ENCODE data around the gene FAM241A.
A peak's percentile ranks its signal among the peaks of the same experiment; 100 is the strongest.
"Not testable (repeated sequence)": the region's sequence is repeated elsewhere in the genome, so short reads cannot be mapped to it uniquely, and the experiment has no call there.

Gene FAM241A

DNA sequence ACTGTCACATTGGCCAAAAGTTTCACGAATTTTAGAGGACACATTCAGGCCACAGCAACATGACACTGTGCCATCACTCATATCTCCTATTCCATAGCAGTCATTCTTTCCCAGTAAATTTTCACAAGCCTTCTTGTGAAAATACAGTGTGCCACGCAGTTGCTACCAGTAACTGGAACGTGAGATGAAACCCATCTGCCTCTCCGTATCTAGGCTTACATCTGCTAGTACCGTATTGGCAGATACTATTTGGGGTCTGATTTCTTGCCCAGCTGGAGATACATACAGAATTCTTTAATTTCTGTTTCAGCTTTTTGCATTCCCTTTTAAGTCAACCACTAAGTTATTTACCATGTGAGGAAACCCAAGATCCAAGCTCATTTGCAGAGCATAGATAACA is 8.7 kb upstream of the FAM241A start:
- FAIRE-seq (no peak), DNase-seq (ENCODE audit: low spot score) (no peak)

DNA sequence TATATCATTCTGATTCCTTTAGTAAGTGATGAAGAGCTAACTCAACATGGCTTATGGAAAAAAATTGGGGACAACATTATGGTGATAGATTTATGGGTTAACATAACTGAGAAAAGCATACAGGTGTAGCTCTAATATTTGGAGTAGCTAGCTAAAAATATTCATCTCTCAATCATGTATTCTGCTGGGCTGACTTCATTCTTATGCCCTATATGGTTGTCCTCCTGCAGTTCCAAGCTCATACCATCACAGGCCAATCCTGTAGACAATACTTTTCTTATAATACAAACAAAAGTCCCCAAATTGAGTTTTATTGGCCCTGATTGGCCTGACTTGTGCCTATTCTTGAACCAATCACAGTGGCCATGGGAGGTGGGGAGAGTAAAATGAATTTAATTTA is 6.7 kb upstream of the FAM241A start:
- FAIRE-seq (no peak), DNase-seq (ENCODE audit: low spot score) (no peak)

DNA sequence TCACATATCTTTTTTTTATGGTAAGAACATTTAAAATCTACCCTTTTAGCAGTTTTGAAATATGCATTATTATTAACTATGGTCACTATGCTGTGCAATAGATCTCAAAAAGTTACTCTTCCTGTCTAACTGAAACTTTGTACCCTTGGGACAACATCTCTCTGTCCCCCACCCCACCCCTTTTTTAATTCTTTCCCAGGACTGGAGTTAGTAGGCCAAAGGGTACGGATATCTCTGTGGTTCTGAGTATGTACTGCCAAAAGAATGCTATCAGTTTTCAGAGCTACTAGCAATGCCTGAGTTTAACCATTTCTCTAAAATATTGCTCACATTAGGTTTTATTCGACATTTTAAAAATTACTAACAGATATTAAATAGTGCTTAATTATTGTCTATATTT is 4.7 kb upstream of the FAM241A start:
- no peak for FAIRE-seq
- no peak for DNase-seq (ENCODE audit: low spot score)

DNA sequence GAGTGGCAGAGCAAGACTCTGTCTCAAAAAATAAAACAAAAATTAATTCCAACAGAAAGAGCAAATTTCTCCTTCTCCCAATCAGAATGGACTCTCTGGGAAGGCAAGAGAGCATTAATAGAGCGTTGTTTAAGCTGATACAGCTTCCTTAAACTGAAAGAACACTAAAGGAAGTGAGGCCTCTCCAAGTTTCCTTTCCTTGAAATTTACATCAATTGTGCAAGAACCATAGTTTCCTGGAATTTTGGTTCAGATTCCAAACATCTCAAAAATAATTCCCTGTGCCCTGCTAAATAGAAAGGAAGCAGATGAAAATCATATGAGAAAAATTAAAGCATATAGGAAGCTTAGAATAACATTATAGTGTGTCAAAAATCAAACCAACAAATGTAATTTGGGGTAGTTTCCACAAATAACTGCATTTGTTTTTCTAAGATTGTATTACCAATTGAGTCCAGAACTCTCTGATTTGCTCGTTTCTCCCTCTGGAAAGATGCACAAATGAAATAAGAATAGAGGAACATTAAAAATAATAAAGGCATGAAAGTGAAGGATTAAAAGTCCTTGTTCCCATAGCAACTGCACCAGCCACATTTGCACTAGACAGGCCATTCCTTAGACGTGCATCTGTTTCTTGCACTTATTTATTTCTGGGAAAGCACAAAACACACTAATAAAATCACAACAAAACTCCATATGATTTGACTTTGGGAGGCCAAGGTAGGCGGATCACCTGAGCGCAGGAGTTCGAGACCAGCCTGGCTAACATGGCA is 3.7 kb upstream of the FAM241A start:
- DNase-seq (ENCODE audit: low spot score) (no peak), FAIRE-seq (no peak)

DNA sequence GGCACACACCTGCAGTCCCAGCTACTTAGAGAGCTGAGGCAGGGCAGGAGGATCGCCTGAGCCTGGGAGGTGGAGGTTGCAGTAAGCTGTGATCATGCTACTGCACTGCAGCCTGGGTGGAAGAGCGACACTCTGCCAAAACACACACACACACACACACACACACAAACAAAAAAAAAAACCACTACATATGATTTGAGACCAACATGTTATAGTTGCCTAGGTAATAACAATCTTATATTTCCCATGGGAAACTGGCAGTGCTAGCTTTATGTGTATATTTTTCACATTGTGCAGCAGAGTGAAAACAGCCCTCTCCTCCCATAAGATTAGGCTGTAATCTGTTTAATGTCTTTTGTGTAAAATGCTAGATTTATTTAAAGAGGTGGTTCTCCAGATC is 3.1 kb upstream of the FAM241A start:
- FAIRE-seq = no peak
- no peak for DNase-seq (ENCODE audit: low spot score)

DNA sequence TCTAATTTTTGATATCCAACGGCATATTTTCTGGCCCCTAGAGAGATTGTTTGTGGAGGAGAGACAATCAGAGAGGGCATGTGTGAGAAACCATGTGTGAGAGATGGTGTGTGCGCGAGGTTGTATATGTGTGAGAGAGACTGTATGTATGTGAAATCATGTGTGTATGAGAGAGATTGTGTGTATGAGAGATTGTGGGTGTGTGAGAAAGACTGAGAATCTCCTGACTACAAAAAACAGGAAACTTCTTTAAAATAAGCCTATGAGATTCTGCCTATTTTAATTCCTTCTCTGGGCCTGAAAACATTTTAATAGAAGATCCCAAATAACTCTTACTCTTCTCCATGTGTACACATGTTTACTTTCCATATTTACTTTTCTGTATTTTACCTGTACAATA is 1.5 kb upstream of the FAM241A start:
- FAIRE-seq (no peak), DNase-seq (ENCODE audit: low spot score) (no peak)

DNA sequence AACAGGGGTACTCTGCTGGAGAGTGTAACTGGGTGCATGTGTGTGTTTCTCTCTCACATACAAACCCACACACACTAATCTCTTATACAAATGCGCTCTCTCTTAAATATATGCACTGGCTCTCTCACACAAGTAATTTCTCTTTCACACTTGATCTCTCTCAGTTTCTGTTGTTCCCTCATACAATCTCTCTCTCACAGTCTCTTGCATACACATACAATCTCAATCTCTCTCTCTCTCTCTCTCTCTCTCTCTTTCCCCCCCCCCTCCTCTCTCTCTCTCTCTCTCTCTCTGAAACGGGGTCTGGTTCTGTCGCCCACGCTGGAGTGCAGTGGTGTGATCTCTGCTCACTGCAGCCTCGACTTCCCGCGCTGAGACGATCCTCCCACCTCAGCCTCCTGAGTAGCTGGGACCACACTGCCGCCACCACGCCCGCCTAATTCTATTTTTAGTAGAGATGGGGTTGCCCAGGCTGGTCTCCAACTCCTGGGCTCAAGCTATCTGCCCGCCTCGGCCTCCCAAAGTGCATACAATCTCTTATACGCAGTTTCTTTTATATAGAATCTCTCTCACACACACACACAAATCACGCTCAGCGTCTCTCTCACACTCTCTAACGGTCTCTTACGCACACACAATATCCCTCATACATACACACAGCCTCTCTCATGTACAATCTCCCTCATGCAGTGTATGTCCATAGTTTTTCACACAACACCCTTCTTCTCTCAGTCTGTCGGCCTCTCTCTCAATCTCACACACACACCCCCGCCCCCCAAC is 518 bp upstream of the FAM241A start:
- FAIRE-seq (no peak), DNase-seq (ENCODE audit: low spot score) (no peak)

DNA sequence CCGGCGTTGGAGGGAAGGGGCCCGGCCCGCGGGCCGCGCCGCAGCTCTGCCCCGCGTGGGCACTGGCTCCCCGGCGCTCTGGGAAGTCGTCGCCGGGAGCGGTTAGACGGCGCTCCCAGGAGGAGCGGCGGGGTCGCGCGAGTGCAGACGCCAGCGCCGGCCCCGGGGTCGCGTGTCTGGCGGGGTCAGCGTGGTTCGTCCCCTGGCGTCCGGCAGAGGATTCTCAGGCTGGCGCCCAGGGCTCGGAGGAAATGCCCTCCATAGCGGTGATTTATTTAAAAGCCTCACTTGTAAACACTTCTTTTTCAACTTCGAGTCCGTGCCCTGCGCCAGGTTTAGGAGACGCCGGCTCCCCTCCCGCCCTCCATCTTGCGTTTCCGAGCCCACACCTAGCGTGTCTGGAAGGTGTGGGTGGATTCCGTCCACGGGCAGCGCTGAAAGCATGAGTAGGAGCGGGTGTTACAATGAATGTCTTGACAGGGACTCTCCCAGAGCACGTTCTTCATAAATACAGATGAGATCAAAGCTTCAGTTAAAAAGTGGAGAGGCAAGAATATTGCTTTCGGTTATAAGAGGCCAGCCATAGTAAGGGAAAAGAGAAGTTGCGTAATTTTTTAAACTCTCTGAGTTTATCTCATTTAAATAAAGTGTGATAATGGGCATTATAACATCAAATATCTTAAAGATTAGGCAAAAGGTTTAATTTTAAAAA is 692 bp downstream of the FAM241A start:
- peak; percentile 13 for DNase-seq (ENCODE audit: low spot score)
- no peak for FAIRE-seq

DNA sequence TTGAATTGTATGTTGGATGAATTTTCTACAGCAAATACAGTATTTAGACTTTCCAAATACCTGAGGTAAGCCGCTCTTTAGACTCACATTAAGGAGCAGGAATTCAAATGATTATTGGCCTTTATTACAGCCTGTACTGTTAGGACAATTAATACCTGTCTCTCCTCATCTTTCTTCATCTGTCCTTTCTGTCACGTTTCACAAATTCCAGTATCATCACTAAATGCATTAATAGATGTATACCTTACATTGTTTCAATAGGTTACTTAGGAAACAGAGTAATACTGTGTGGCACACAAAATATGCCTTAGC is 1.2 kb downstream of the FAM241A start:
- FAIRE-seq = no peak

DNA sequence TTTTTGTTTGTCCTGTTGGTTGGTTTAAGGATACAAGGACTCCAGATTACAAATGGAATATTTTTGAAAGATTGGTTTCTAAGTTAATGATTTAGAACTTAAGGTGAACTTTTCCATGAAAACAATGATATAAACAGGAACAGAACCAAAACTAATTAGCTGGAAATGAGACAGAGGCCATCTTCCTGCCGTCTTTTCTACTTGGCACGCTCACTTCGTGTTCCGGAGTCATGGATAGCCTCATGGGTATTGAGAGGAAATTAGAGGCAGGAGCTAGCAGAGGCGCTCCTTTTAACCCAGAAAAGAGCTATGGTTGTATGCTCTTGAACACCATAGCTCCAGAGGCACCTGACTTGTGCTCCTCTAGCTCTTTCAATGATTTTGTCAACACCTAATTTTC is 2.4 kb downstream of the FAM241A start:
- no peak for DNase-seq (ENCODE audit: low spot score)
- FAIRE-seq = no peak

More for the DNA sequence above, 1.2 kb downstream of the FAM241A start:
- DNase-seq (ENCODE audit: low spot score) = no peak

DNA sequence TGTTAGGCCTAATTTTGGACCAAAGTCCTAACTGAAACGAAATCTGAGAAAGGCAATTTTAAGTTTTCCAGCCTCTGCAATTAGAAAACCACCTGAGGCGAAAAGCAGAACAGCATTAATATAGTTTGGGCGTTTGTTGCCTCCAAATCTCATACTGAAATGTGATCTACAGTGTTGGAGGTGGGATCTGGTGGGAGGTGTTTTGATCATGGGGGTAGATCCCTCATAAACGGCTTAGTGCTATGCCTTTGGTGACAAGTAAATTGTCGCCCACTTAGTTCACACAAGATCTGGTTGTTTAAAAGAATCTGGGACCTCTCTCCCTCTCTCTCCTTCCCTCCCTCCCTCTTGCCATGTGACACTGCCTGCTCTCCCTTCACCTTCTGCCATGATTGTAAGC is 5.7 kb downstream of the FAM241A start:
- no peak for FAIRE-seq
- DNase-seq (ENCODE audit: low spot score) = no peak

DNA sequence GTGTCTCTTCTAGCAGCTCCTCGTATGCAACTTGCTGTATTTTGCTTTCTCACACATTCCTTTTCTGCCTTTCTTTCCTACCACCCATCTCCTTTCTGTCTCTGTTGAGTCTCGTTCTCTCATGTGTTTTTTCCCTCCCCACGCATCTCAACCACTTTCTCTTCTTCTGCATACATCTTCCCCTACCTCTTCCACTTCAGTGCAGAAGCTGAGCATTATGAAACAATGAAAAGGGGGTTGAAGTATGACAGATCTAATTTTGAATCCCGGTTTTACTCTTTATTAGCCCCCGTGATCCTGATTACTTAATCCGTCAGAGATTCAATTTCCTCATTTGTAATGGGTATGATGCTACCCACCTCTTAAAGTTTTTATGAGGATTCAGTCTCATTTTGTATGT is 7.3 kb downstream of the FAM241A start:
- DNase-seq (ENCODE audit: low spot score) (no peak), FAIRE-seq (no peak)

DNA sequence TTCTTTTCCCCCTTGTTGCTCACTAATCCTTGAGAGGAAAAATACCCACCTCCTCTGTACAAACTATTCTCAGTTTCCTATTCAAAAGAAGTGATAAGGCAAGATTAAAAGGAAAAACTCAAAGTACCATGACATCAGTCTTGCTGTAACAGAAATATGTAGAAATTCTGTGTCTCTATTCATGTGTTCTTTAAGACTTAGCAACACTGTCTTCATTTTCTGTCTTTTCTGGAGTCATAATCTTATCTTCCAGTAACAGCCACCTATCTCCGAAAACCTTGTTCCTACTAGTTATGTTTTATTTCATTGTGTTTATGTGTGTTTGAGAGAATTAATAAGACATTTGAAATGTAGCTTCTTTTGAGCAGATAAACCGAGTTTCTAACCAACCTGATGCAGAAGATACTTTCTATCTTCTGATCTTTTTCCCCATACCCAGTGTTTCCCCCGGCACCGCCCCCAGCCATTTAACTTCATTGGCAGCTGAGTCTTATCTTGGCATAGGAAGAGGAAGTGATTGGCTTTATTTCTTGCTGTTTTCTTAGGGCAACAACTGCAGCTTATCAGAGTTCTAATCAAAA is 8.0 kb downstream of the FAM241A start:
- no peak for DNase-seq (ENCODE audit: low spot score)
- FAIRE-seq = no peak

DNA sequence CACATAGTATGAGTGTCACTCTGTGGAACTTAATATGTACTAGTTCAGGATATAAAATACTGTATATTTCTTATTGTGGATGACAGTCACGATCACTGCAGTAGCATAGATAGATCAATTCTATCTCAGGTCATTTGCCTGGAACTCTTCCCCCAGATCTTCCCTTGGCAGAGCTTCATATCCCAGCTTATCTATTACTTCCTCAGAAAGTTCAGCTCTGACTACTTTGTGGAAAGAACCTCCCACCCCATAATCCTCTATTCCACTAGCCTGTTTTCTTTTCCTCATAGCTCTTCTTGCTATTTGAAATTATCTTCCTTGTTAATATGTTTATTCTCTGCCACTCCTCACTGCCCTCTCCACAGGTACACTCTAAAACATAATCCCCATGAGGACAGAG is 10.9 kb downstream of the FAM241A start:
- DNase-seq (ENCODE audit: low spot score) (no peak), FAIRE-seq (no peak)

DNA sequence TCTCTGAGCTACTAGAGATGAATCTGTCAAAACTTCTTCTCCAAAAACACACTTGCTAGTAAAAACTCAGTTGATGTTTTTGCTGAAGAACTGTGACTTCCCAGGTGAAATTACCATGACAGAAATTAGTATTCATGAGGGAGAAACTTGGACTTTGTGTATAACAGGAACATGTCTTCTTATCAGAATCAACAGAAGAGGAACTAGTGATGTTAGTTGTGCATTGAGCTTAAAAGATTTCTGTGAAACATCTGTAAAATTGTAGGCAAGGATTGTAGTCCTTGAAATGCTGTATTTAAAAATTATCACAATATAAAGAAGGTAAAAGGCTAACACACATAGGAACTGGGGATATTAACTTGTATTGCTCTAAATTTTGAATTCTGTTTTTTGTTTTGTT is 11.3 kb downstream of the FAM241A start:
- FAIRE-seq (no peak), DNase-seq (ENCODE audit: low spot score) (no peak)

DNA sequence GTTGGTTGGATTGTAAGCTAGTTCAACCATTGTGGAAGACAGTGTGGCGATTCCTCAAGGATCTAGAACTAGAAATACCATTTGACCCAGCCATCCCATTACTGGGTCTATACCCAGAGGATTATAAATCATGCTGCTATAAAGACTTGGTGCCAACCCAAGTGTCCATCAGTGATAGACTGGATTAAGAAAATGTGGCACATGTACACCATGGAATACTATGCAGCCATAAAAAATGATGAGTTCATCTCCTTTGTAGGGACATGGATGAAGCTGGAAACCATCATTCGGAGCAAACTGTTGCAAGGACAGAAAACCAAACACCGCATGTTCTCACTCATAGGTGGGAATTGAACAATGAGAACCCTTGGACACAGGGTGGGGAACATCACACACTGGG is 18.5 kb downstream of the FAM241A start:
- FAIRE-seq; DNase-seq (ENCODE audit: low spot score): not testable (repeated sequence)

DNA sequence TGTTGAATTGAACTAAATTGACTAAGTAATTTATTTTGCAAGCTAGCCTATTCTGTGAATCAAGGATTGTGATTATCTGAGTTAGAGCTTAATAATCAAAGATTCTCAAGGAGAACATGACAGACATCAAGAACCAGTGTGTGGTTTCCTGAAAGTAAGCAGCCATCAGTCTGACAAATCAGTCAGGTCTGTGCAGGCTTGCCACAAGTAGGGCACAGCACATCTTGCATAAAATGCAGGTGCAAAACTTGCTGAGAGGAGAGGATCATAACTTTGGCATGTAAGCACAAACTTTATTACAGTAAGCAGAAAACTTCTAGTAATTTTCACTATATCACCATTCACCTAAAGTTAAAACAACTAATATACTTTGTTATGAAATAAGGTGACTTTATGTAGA is 22.5 kb downstream of the FAM241A start:
- FAIRE-seq = no peak
- no peak for DNase-seq (ENCODE audit: low spot score)

DNA sequence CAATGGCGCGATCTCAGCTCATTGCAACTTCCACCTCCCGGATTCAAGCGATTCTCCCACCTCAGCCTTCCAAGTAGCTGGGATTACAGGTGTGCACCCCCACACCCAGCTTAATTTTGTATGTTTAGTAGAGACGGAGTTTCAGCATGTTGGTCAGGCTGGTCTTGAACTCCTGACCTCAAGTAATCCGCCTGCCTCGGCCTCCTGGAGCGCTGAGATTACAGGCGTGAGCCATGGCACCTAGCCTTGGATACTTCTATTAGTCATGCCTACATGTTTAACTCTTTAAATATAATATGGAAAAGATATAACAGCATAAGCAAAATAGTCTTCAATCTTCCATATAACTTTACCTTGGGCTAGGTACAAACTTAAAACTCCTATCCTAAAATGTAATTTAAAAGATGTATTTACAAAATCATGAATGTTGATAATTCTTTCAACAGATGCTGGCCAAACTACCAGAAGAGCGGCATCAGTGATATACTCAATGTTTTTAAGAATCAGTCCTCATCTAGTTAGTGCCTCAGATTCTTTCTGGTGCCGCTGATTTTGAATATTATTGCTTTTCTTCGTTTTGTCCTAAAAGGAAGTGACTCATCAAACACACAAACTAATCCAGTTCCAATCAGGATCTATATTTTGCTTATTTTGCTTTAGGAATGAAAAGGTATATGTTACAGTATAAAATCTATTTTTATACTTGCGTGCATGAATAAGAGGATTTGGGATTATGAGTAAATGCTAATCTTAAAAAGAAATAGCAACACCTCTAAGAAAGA is 23.7 kb downstream of the FAM241A start:
- FAIRE-seq (no peak), DNase-seq (ENCODE audit: low spot score) (no peak)

DNA sequence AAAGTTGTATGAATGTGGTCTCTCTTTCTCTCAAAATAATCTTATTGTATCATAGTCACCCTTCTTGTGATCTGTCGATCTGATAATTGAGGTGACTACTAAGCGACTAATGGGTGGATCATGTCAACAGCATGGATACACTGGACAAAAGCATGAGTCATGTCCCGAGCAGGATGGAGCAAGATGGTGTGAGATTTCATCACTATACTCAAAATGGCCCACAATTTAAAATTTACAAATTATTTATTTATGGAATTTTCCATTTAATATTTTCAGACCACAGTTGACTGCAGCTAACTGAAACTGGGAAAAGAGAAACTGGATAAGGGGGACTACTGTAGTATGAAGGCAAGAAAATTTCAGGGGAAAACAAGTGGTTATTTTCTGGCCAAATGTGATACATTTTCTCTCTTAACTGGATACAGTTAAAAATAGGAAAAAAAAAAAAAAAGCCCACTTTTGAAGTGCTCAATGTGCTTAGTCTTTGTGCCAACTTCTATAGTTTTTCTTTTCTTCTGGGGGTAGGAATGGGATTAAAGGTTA is 25.3 kb downstream of the FAM241A start:
- FAIRE-seq (peak; percentile 76), DNase-seq (ENCODE audit: low spot score) (peak; percentile 80)

DNA sequence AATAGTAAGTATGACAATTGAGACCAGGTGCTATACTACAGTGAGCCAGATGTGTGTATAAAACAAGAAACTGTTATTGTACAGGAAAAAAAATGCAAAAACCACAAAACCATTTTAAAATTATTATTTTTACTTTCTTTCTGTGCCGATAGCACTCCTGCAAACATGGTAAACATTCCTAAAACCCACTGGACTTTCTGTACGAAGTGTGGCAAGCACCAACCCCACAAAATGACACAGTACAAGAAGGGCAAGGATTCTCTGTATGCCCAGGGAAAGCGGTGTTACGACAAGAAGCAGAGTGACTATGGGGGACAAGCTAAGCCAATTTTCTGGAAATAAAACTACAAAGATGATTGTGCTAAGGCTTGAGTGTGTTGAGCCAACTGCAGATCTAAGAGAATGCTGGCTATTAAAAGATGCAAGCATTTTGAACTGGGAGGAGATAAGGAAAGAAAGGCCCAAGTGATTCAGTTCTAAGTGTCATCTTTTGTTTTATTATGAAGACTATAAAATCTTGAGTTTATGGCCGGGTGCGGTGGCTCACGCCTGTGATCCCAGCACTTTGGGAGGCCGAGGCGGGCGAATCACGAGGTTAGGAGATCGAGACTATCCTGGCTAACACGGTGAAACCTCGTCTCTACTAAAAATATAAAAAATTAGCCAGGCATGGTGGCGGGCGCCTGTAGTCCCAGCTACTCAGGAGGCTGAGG is 26.0 kb downstream of the FAM241A start:
- not testable (repeated sequence) for FAIRE-seq

More for the DNA sequence above, 26.0 kb downstream of the FAM241A start:
- not testable (repeated sequence) for DNase-seq (ENCODE audit: low spot score)
